Superior temporal gyrus (tissue), 1 donor: Measurements from ENCODE around the gene MNT.

Experiments
- DNase-seq: peaks from one replicate; pipeline ENCODE4 v3.0.0-alpha.2; 2016; ENCODE audit errors: extremely low spot score

The MNT gene

GRCh38 chr17:2380950-2381649 is 19.8 kb downstream of the MNT start:
- no peak for DNase-seq

DNA sequence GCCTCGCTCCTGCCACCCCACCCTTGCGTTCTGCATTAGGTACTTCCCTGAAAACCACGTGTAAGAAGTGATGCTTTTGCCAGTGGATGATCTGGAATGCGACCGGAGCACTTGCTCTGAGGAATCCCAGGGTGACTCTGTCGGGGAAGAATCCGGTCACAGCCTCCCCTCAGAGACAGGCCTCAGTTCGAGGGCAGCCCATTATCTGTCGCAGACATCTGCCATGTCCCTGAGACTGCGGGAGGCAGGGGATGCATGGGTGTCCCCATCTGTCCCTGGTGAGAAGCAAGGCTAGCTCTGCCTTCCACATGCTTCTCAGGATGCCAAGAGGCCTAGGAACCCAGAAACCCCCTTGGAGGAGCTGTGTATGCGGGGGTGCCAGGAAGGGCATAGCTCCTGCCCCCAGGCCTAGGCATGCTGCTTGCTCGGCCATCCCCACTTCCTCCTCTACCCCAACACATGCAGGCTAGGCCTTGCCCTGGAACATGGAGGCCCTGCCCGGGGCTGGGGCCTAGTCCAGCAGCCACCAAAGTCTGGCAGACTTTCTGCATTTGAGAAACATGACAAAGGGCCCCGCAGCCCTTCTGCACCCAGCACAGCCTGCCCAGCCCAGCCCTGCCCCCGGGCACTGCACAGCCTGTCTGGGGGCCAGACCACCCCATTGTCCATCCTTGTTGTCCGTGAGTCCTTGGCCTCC is 20.5 kb downstream of the MNT start:
- no peak for DNase-seq

DNA sequence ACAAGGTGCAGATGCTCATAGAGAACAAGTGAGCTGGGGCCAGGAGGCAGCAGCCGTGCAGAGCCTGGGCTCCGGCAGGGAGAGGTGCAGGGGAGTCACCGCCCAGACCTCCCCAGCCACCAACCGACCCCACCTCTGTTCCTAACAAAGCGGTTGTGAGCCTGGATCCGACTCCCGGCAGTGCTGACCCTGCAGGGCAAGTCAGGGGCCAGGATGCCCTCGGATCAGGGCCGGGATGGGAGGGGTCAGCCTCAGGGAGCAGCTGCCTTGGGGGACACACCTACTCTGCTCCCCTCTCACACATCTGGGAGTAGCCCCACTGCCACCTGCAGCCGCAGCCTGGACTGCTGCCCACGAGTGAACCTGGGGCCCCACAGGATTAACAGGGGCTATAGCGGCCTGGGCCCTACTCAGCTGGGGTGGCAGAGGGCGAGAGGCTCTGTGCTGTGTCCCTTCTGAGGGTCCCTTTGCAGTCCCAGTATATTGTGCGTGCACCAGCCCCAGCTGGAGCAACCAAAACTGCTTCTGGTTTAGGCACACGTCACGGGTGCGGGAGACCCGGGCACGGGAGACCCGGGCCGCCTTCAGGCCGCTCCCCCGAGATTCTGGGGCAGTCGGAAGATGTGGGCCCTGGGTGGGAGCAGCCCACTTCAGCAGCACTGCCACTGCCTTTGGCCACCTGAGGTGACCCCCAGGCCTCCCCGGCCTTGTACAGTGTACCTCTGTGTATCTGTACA is 21.2 kb downstream of the MNT start:
- no peak for DNase-seq

DNA sequence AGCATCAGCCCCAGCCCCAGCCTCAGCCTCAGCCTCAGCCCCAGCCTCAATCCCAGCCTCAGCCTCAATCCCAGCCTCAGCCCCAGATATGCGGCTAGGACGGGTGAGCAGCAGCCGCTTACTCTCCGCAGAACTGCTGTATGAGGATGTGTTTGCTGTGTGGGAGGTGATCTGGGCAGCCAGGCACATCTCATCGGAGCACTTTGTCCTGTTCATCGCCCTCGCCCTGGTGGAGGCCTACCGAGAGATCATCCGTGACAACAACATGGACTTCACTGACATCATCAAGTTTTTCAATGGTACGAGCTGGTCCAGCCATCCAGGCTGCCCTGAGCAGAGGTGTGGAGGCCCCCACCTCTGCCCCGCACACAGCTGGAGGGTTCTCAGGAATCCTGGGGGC is 22.0 kb downstream of the MNT start:
- DNase-seq, result no peak

DNA sequence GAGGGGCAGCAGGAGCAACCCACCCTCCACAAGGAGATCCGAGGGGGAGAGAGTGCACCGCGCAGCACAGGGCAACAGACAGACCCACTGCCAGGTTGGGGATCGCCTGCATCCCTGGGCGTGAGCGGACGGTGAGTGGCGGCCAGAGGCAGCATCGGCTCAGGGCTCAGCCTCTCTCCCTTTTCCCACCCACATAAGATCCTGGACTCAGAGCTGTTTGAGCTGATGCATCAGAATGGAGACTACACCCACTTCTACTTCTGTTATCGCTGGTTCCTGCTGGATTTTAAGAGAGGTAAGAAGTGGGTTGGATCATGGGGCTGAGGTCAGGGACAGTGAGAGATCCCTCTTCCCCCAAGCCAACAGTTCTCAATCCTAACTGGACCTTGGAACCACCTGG is 23.2 kb downstream of the MNT start:
- no peak for DNase-seq

DNA sequence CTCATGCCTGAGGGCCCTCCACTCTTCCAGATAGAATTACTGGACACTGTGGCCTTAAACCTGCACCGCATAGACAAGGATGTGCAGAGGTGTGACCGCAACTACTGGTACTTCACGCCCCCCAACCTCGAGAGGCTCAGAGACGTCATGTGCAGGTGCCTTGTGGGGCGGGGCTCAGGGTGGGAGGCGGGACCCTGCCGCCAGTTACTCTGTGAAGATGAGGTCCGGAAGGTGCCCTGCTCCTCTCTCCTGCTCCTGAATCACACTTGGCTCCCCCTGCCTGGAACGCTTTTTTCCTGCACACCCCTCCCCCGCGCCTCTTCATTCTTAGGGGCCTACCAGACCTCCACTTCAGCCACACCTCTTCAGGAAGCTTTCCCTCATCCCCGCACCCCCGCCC is 24.8 kb downstream of the MNT start:
- DNase-seq, result no peak

GRCh38 chr17:2375406-2375805 is 25.5 kb downstream of the MNT start:
- DNase-seq, result no peak

GRCh38 chr17:2374549-2375285 is 26.1 kb downstream of the MNT start:
- no peak for DNase-seq

DNA sequence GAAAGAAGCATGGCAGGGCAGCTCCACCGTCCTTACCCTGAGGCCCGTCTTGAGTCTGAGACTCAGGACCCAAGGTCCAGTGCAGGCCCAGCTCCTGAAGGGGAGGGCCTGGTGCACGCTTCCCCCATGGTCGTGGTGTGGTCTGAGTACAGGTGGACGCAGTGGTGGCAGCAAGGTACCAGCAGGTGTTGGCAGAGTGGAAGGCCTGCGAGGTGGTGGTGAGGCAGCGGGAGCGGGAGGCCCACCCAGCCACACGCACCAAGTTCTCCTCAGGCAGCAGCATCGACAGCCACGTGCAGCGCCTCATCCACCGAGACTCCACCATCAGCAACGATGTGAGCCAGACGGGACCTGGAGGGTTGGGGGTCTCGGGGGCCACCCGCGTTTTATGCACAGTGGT is 27.7 kb downstream of the MNT start:
- DNase-seq, result no peak

GRCh38 chr17:2372681-2373080 is 28.2 kb downstream of the MNT start:
- no peak for DNase-seq

- DNase-seq, result no peak
These were observed 28.7 kb downstream of the MNT start for GRCh38 chr17:2372180-2372579.

- DNase-seq, result no peak
These were observed 29.4 kb downstream of the MNT start for GRCh38 chr17:2371183-2372130.

- no peak for DNase-seq
These were observed 30.7 kb downstream of the MNT start for GRCh38 chr17:2370211-2370589.

DNA sequence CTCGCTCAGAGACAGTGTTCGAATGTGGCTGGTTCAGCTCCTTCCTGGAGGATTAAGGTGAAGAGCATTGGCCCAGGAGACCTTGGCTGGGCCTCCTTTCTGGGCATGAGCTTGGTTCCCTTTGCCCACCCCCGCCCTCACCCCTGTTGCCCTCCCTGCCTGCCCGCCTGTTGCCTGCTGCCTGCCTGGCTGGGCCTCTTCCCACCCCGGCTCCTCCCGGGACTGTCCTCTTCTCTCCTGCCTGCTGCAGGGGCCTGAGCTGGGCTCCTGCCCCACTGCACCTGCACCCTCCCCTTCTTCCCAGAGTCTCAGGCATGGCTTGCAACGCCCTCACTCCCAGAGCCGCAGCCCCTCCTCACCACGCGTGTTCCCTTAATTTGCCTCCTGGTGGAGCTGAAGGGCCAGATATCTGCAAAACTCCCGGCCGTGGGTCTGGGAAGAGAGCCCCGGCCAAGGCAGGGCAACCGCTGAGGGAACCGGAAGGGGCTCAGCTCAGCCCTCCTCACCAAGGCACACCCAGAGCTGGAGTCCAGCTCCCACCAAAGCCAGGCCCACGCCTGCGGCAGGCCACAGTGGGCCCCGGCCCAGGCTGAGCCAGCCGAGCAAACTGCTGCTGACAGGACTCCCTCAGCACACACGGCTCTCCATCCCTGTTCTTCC is 31.2 kb downstream of the MNT start:
- no peak for DNase-seq

- DNase-seq, result no peak
These were observed 31.8 kb downstream of the MNT start for GRCh38 chr17:2369039-2369438.

DNA sequence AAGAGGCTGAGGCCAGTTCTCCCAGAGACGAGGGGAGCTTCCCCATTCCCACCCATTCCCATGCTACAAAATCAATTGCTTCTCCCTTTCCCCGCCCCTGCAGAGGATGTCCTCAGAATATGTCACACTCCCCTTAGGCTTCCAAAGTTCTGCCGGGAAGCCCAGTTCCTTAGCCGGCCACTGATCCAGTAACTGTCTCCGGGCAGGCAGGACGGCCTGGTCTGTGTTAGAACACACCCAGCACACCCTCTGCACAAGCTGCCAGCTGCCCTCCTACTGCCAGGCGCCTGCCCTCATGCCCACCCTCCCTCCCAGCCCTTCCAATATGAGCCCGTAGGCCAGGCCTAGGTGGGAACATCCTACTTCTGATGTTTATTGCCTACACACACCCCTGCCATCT is 32.5 kb downstream of the MNT start:
- no peak for DNase-seq

GRCh38 chr17:2366747-2367494 is 33.9 kb downstream of the MNT start:
- DNase-seq, result no peak

GRCh38 chr17:2365132-2365531 is 35.7 kb downstream of the MNT start:
- no peak for DNase-seq

DNA sequence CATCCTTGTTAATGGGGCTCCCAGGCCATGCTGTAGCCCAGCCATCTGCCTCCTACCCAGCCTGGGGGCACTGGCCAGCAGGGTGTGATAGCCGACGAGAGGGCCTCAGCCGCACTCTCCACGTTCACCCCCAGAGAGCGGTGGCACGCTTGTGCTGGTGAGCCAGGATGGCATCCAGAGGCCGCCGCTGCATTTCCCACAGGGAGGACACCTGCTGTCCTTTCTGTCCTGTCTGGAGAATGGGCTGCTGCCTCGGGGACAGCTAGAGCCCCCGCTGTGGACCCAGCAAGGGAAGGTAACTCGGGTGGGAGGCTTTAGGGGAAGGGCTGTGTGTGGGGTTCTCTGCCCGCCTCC is 36.1 kb downstream of the MNT start:
- DNase-seq, result no peak
